K562 (cell line): ENCODE data around the gene NTN1. TPM values are rescaled to one million over a fixed set of nuclear protein-coding genes. Genes with fewer than 3 reads are reported as not detected.

ENCODE experiments used
- ATAC-seq: fragments of 200-7000 bp; cut with Tn5 transposase; 3 replicates; pipeline ENCODE4 v1.9.1; 2020; ENCODE audit warnings: moderate library complexity
- BruUV-seq: library from RNA; stranded (reverse); fragments of 400-500 nt; replicated peaks from 2 replicates; lab custom pipeline; 2021; lab: Mats Ljungman, UMichigan
- CTCF ChIA-PET: fragments of 300-600 bp; formaldehyde crosslinking; extraction: SDS; loops from one replicate; lab custom pipeline; 2021; ENCODE audit warnings: low intra/inter-chr PET ratio; lab: Yijun Ruan, JAX
- POLR2A ChIA-PET: fragments of 300-600, 350-650 bp; sonication (Branson Sonifier 250); formaldehyde crosslinking; extraction: SDS; loops from one replicate; lab custom pipeline; 2021; ENCODE audit warnings: antibody characterized with exemption, inconsistent platforms; lab: Yijun Ruan, JAX
- DNase-seq, 4 experiments: peaks; one replicate each; pipeline versions ENCODE4 v3.0.0 to v3.0.0-alpha.2; 2011 to 2018; ENCODE audit warnings: low spot score in 3 of 4, mixed read lengths in 3 of 4; ENCODE audit errors: extremely low read depth in 1 of 4
- FAIRE-seq: peaks from 2 replicates; lab custom pipeline; 2011; peaks lifted over from hg19 to GRCh38; lab: Jason Lieb, UNC
- H2AFZ ChIP-seq: 2 replicates; pipeline ENCODE4 v1.6.0; 2011; ENCODE audit warnings: low read depth, low read length, control low read depth, inconsistent platforms
- H3K27ac ChIP-seq: fragments of 200-600 bp; 3 replicates; pipeline ENCODE4 v1.8.0; 2011; ENCODE audit warnings: low read depth, mild to moderate bottlenecking, control low read depth, inconsistent platforms, low read length, moderate library complexity, mixed read lengths; ENCODE audit errors: extremely low read depth
- H3K27me3 ChIP-seq, 2 experiments: fragments of 300-600 bp in 1 of 2; 2 replicates in 1 of 2; 3 replicates in 1 of 2; pipeline versions ENCODE4 v1.6.0 to v1.8.0; 2011; ENCODE audit warnings: inconsistent platforms in 2 of 2, low read length in 2 of 2, mild to moderate bottlenecking in 1 of 2, mixed read lengths in 1 of 2, moderate library complexity in 1 of 2; ENCODE audit not compliant: control insufficient read depth in 2 of 2, insufficient read depth in 2 of 2
- H3K36me3 ChIP-seq: fragments of 300-600 bp; 3 replicates; pipeline ENCODE4 v1.8.0; 2011; ENCODE audit warnings: mild to moderate bottlenecking, low read length, inconsistent platforms; ENCODE audit not compliant: control insufficient read depth, insufficient read depth
- H3K4me1 ChIP-seq, 2 experiments: fragments of 200-600 bp in 1 of 2; replicated peaks in 1 of 2; 2 replicates in 1 of 2; 3 replicates in 1 of 2; pipeline versions ENCODE4 v1.5.1 to v1.8.0; 2011; ENCODE audit warnings: inconsistent platforms in 2 of 2, low read length in 2 of 2, mild to moderate bottlenecking in 1 of 2, mixed read lengths in 1 of 2, moderate library complexity in 1 of 2; ENCODE audit not compliant: control insufficient read depth in 2 of 2, insufficient read depth in 2 of 2
- H3K4me2 ChIP-seq: 2 replicates; pipeline ENCODE4 v1.6.1; 2011; ENCODE audit warnings: low read length, control low read depth, inconsistent platforms, mixed read lengths; ENCODE audit not compliant: insufficient read depth
- H3K4me3 ChIP-seq: fragments of 200-600 bp; sonication (generic), shearing (Covaris generic); 2 replicates; pipeline ENCODE4 v1.5.1; 2016; ENCODE audit warnings: control low read depth, inconsistent platforms
- H3K79me2 ChIP-seq: fragments of 200-600 bp; 3 replicates; pipeline ENCODE4 v1.8.0; 2011; ENCODE audit warnings: low read length, inconsistent platforms; ENCODE audit not compliant: control insufficient read depth, insufficient read depth
- H3K9ac ChIP-seq, 2 experiments: 2 replicates each; pipeline versions ENCODE4 v1.6.0 to v1.6.1; 2011; ENCODE audit warnings: low read depth in 2 of 2, low read length in 2 of 2, control low read depth in 1 of 2, inconsistent platforms in 1 of 2, mild to moderate bottlenecking in 1 of 2, mixed read lengths in 1 of 2; ENCODE audit not compliant: insufficient read depth in 1 of 2
- H3K9me1 ChIP-seq: one replicate; pipeline ENCODE4 v1.6.0; 2011; ENCODE audit warnings: inconsistent platforms, mild to moderate bottlenecking, low read length, moderate library complexity; ENCODE audit not compliant: control insufficient read depth, insufficient read depth
- H3K9me3 ChIP-seq: replicated peaks from 2 replicates; pipeline ENCODE4 v1.5.1; 2011; ENCODE audit warnings: low read depth, low read length, inconsistent platforms; ENCODE audit not compliant: control insufficient read depth, insufficient read depth
- H4K20me1 ChIP-seq: replicated peaks from 2 replicates; pipeline ENCODE4 v1.6.1; 2011; ENCODE audit warnings: low read length, inconsistent platforms, mixed read lengths; ENCODE audit not compliant: control insufficient read depth, insufficient read depth
- CBFA2T2 ChIP-seq: fragments of 450-650 bp; conservative IDR thresholded peaks from 2 replicates; pipeline ENCODE4 v1.6.1; 2017; ENCODE audit warnings: mild to moderate bottlenecking
- CREM ChIP-seq: IDR thresholded peaks from 2 replicates; pipeline ENCODE4 v1.6.1; 2014; ENCODE audit warnings: antibody characterized with exemption, low read depth
- EHMT2 ChIP-seq: fragments of 450-650 bp; IDR thresholded peaks from 2 replicates; pipeline ENCODE4 v1.6.1; 2018; ENCODE audit warnings: antibody characterized with exemption
- KAT8 ChIP-seq: fragments of 450-650 bp; IDR thresholded peaks from 2 replicates; pipeline ENCODE4 v1.6.1; 2016; ENCODE audit warnings: low read depth, mild to moderate bottlenecking
- SMAD3 ChIP-seq: fragments of 450-650 bp; formaldehyde crosslinking; conservative IDR thresholded peaks from 2 replicates; pipeline ENCODE4 v1.4.0; 2020; ENCODE audit warnings: mild to moderate bottlenecking
- ZNF717 ChIP-seq: fragments of 250-450 bp; sonication (Bioruptor Pico); IDR thresholded peaks from 2 replicates; pipeline ENCODE4 v1.5.0; 2021
- WGBS: fragments of 100-300 bp; shearing (Covaris generic); methylation state at CpG from one replicate; pipeline ENCODE4 v1.1.6; 2016; ENCODE audit warnings: low coverage, mixed read lengths; ENCODE audit not compliant: insufficient coverage; ENCODE audit errors: missing lambda C conversion rate; 5-methylcytosine and 5-hydroxymethylcytosine counted together
- in situ Hi-C: fragments of 300-500 bp; cut with MboI; formaldehyde crosslinking; loops from 4 replicates; pipeline ENCODE4 v1.15.0; 2018; ENCODE audit warnings: inconsistent platforms, mixed read lengths
- intact Hi-C: fragments of 100-400 bp; cut with micrococcal nuclease; formaldehyde crosslinking; loops from 2 replicates; pipeline ENCODE4 v1.14.2; 2022
- polyA plus RNA-seq, 8 experiments: library from polyadenylated mRNA; depleted of rRNA in 4 of 8; stranded (reverse) in 5 of 8; unstranded in 3 of 8; fragments of >200 nt; fragmentation: Nextera tagmentation in 2 of 8; fragmentation: Illumina TruSeq in 1 of 8; extraction: Ambion mirVana in 2 of 8; extraction: Trizol in 1 of 8; gene quantifications; 2 replicates each; pipeline versions ENCODE4 v1.2.1 to v1.2.3, GENCODE V29; 2011 to 2014; ENCODE audit warnings: inconsistent platforms in 1 of 8, missing spikeins in 1 of 8
- total RNA-seq, 7 experiments: library from RNA; depleted of rRNA in 6 of 7; stranded (reverse); fragments of >200 nt in 6 of 7; fragmentation: Illumina TruSeq in 2 of 7; extraction: Trizol in 2 of 7; gene quantifications; 2 replicates each; pipeline versions ENCODE4 v1.2.1 to v1.2.3, GENCODE V29; 2011 to 2021; ENCODE audit warnings: low replicate concordance in 1 of 7
- TF ChIP-seq, protein P1 (sequence below): fragments of 450-650 bp; IDR thresholded peaks from 2 replicates; pipeline ENCODE4 v1.6.1; 2017; ENCODE audit warnings: antibody characterized with exemption, mild to moderate bottlenecking
- TF ChIP-seq, protein P2 (sequence below): fragments of 200-600 bp; sonication (generic); IDR thresholded peaks from one replicate; pipeline ENCODE4 v1.6.1; 2012; ENCODE audit warnings: mild to moderate bottlenecking, low read depth, low read length, inconsistent platforms

The NTN1 gene
- total and polyA plus RNA-seq, 9 of the 15 experiments (the other 6 are each of a cell fraction or from before 2014, with no cell fraction given) = 0.02 TPM; not detected in 8

DNA sequence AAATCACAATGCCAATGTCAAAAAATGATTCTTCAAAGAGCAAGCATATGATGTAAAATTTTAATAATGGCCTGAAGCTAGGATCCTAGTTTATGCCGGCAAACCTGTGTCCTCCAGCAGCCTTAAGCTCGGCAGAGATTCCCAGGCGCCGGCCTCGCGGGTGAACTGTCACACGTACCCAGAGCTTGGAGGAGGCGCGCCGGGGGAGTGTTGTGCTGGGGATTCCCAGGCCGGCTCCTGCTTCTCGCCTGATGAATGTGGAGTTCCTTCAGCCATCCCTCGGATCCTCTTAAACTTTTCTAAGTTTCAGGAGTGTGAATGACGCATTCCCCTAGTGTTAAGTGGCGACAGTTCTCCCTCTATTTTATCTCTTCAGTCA is 19.1 kb upstream of the NTN1 start:
- Histone ChIP-seq H3K9ac (no peak overlapping the region), H3K4me2 (no peak overlapping the region), H3K9me1 (no peaks in the 10 kb centered on the region), H3K9me3 (no peaks in the 10 kb centered on the region), H3K36me3 (no peaks in the 10 kb centered on the region), H3K4me3 (no peak overlapping the region), H3K27me3 (peaks cover 0 to 21% of the 10 kb centered on the region in 2 experiments; a peak in 2 of 5 replicates), H2AFZ (no peak overlapping the region), H4K20me1 (no peaks in the 10 kb centered on the region), H3K79me2 (no peaks in the 10 kb centered on the region), H3K27ac (no peak overlapping the region), H3K4me1 (no peaks in the 10 kb centered on the region)
- FAIRE-seq (no peak), DNase-seq (no peak), ATAC-seq (no peak)
- POLR2A ChIA-PET = no interaction called here
- intact Hi-C loops (no loop called here), in situ Hi-C loops (no loop called here)
- no TSS peak for BruUV-seq
- whole genome bisulfite sequencing = 19% methylated on average over 15 of the region's 15 CpGs
- CTCF ChIA-PET = no interaction called here
- TF ChIP-seq EHMT2 = no peak
- TF ChIP-seq SMAD3 (CRISPR knock-in tag) = no peak
- TF ChIP-seq, protein P1, sequence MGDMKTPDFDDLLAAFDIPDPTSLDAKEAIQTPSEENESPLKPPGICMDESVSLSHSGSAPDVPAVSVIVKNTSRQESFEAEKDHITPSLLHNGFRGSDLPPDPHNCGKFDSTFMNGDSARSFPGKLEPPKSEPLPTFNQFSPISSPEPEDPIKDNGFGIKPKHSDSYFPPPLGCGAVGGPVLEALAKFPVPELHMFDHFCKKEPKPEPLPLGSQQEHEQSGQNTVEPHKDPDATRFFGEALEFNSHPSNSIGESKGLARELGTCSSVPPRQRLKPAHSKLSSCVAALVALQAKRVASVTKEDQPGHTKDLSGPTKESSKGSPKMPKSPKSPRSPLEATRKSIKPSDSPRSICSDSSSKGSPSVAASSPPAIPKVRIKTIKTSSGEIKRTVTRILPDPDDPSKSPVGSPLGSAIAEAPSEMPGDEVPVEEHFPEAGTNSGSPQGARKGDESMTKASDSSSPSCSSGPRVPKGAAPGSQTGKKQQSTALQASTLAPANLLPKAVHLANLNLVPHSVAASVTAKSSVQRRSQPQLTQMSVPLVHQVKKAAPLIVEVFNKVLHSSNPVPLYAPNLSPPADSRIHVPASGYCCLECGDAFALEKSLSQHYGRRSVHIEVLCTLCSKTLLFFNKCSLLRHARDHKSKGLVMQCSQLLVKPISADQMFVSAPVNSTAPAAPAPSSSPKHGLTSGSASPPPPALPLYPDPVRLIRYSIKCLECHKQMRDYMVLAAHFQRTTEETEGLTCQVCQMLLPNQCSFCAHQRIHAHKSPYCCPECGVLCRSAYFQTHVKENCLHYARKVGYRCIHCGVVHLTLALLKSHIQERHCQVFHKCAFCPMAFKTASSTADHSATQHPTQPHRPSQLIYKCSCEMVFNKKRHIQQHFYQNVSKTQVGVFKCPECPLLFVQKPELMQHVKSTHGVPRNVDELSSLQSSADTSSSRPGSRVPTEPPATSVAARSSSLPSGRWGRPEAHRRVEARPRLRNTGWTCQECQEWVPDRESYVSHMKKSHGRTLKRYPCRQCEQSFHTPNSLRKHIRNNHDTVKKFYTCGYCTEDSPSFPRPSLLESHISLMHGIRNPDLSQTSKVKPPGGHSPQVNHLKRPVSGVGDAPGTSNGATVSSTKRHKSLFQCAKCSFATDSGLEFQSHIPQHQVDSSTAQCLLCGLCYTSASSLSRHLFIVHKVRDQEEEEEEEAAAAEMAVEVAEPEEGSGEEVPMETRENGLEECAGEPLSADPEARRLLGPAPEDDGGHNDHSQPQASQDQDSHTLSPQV = no peak
- no peak for TF ChIP-seq KAT8
- TF ChIP-seq CBFA2T2 = no peak
- TF ChIP-seq CREM = no peak
- TF ChIP-seq ZNF717 = no peak
- TF ChIP-seq, protein P2, sequence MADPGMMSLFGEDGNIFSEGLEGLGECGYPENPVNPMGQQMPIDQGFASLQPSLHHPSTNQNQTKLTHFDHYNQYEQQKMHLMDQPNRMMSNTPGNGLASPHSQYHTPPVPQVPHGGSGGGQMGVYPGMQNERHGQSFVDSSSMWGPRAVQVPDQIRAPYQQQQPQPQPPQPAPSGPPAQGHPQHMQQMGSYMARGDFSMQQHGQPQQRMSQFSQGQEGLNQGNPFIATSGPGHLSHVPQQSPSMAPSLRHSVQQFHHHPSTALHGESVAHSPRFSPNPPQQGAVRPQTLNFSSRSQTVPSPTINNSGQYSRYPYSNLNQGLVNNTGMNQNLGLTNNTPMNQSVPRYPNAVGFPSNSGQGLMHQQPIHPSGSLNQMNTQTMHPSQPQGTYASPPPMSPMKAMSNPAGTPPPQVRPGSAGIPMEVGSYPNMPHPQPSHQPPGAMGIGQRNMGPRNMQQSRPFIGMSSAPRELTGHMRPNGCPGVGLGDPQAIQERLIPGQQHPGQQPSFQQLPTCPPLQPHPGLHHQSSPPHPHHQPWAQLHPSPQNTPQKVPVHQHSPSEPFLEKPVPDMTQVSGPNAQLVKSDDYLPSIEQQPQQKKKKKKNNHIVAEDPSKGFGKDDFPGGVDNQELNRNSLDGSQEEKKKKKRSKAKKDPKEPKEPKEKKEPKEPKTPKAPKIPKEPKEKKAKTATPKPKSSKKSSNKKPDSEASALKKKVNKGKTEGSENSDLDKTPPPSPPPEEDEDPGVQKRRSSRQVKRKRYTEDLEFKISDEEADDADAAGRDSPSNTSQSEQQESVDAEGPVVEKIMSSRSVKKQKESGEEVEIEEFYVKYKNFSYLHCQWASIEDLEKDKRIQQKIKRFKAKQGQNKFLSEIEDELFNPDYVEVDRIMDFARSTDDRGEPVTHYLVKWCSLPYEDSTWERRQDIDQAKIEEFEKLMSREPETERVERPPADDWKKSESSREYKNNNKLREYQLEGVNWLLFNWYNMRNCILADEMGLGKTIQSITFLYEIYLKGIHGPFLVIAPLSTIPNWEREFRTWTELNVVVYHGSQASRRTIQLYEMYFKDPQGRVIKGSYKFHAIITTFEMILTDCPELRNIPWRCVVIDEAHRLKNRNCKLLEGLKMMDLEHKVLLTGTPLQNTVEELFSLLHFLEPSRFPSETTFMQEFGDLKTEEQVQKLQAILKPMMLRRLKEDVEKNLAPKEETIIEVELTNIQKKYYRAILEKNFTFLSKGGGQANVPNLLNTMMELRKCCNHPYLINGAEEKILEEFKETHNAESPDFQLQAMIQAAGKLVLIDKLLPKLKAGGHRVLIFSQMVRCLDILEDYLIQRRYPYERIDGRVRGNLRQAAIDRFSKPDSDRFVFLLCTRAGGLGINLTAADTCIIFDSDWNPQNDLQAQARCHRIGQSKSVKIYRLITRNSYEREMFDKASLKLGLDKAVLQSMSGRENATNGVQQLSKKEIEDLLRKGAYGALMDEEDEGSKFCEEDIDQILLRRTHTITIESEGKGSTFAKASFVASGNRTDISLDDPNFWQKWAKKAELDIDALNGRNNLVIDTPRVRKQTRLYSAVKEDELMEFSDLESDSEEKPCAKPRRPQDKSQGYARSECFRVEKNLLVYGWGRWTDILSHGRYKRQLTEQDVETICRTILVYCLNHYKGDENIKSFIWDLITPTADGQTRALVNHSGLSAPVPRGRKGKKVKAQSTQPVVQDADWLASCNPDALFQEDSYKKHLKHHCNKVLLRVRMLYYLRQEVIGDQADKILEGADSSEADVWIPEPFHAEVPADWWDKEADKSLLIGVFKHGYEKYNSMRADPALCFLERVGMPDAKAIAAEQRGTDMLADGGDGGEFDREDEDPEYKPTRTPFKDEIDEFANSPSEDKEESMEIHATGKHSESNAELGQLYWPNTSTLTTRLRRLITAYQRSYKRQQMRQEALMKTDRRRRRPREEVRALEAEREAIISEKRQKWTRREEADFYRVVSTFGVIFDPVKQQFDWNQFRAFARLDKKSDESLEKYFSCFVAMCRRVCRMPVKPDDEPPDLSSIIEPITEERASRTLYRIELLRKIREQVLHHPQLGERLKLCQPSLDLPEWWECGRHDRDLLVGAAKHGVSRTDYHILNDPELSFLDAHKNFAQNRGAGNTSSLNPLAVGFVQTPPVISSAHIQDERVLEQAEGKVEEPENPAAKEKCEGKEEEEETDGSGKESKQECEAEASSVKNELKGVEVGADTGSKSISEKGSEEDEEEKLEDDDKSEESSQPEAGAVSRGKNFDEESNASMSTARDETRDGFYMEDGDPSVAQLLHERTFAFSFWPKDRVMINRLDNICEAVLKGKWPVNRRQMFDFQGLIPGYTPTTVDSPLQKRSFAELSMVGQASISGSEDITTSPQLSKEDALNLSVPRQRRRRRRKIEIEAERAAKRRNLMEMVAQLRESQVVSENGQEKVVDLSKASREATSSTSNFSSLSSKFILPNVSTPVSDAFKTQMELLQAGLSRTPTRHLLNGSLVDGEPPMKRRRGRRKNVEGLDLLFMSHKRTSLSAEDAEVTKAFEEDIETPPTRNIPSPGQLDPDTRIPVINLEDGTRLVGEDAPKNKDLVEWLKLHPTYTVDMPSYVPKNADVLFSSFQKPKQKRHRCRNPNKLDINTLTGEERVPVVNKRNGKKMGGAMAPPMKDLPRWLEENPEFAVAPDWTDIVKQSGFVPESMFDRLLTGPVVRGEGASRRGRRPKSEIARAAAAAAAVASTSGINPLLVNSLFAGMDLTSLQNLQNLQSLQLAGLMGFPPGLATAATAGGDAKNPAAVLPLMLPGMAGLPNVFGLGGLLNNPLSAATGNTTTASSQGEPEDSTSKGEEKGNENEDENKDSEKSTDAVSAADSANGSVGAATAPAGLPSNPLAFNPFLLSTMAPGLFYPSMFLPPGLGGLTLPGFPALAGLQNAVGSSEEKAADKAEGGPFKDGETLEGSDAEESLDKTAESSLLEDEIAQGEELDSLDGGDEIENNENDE = no peak
